Endothelial cell of umbilical vein (primary cell): ENCODE data around the gene PAOX. TPM values are rescaled to one million over a fixed set of nuclear protein-coding genes. Genes with fewer than 3 reads are reported as not detected.

ENCODE experiments used
- BruUV-seq: library from RNA; stranded (reverse); fragments of 400-500 nt; replicated peaks from 2 replicates; lab custom pipeline; 2021; lab: Mats Ljungman, UMichigan
- CTCF ChIA-PET: fragments of 300-600, 350-600 bp; sonication (Branson Sonifier 250); formaldehyde crosslinking; loops from one replicate; lab custom pipeline; 2021; ENCODE audit warnings: antibody characterized with exemption, inconsistent platforms; lab: Charles Lee
- POLR2A ChIA-PET: fragments of 300-600, 350-600 bp; sonication (Branson Sonifier 250); formaldehyde crosslinking; loops from one replicate; lab custom pipeline; 2021; ENCODE audit warnings: antibody characterized with exemption, inconsistent platforms; lab: Charles Lee
- DNase-seq: peaks from one replicate; pipeline ENCODE4 v3.0.0-alpha.2; 2011; ENCODE audit warnings: low read depth, low spot score
- FAIRE-seq: peaks from 2 replicates; lab custom pipeline; 2011; peaks lifted over from hg19 to GRCh38; lab: Jason Lieb, UNC
- H2AFZ ChIP-seq: 2 replicates; pipeline ENCODE4 v1.6.0; 2012; ENCODE audit warnings: low read depth, low read length, control low read depth, inconsistent platforms
- H3K27ac ChIP-seq: 2 replicates; pipeline ENCODE4 v1.5.1; 2011; ENCODE audit warnings: low read depth, mild to moderate bottlenecking, control low read depth, low read length, moderate library complexity; ENCODE audit not compliant: insufficient read depth
- H3K27me3 ChIP-seq, 2 experiments: 2 replicates each; pipeline versions ENCODE4 v1.6.0 to v1.6.1; 2011; ENCODE audit warnings: low read length in 2 of 2, mixed read lengths in 1 of 2; ENCODE audit not compliant: control insufficient read depth in 2 of 2, insufficient read depth in 2 of 2
- H3K36me3 ChIP-seq, 2 experiments: 2 replicates in 1 of 2; 3 replicates in 1 of 2; pipeline ENCODE4 v1.5.1; 2011; ENCODE audit warnings: low read length in 2 of 2, mild to moderate bottlenecking in 1 of 2, moderate library complexity in 1 of 2; ENCODE audit not compliant: control insufficient read depth in 2 of 2, insufficient read depth in 2 of 2; ENCODE audit errors: extremely low read depth in 1 of 2
- H3K4me1 ChIP-seq: 3 replicates; pipeline ENCODE4 v1.5.1; 2011; ENCODE audit warnings: mild to moderate bottlenecking, low read length; ENCODE audit not compliant: control insufficient read depth, insufficient read depth; ENCODE audit errors: extremely low read depth
- H3K4me2 ChIP-seq: 2 replicates; pipeline ENCODE4 v1.6.1; 2011; ENCODE audit warnings: low read length, control low read depth, mixed read lengths; ENCODE audit not compliant: insufficient read depth
- H3K4me3 ChIP-seq, 3 experiments: fragments of 200-600 bp in 1 of 3; sonication (generic), shearing (Covaris generic) in 1 of 3; replicated peaks in 1 of 3; 2 replicates each; pipeline ENCODE4 v1.5.1; 2011 to 2016; ENCODE audit warnings: control low read depth in 3 of 3, low read length in 3 of 3, mild to moderate bottlenecking in 2 of 3, inconsistent platforms in 1 of 3, low read depth in 1 of 3, moderate library complexity in 1 of 3; ENCODE audit not compliant: insufficient read depth in 1 of 3
- H3K79me2 ChIP-seq: 2 replicates; pipeline ENCODE4 v1.6.0; 2012; ENCODE audit warnings: low read length, inconsistent platforms; ENCODE audit not compliant: control insufficient read depth, insufficient read depth
- H3K9ac ChIP-seq: replicated peaks from 2 replicates; pipeline ENCODE3; 2011; ENCODE audit warnings: low read length, control low read depth; ENCODE audit not compliant: insufficient read depth; ENCODE audit errors: extremely low read depth
- H3K9me1 ChIP-seq: replicated peaks from 3 replicates; pipeline ENCODE4 v1.6.0; 2011; ENCODE audit warnings: mild to moderate bottlenecking, low read length; ENCODE audit not compliant: control insufficient read depth, insufficient read depth; ENCODE audit errors: extremely low read depth
- H3K9me3 ChIP-seq: replicated peaks from 2 replicates; pipeline ENCODE4 v1.5.1; 2012; ENCODE audit warnings: low read length, inconsistent platforms; ENCODE audit not compliant: control insufficient read depth, insufficient read depth
- H4K20me1 ChIP-seq: replicated peaks from 2 replicates; pipeline ENCODE3; 2011; ENCODE audit warnings: mild to moderate bottlenecking, low read length; ENCODE audit not compliant: control insufficient read depth, insufficient read depth; ENCODE audit errors: extremely low read depth
- FOS ChIP-seq: IDR thresholded peaks from 2 replicates; pipeline ENCODE4 v1.6.1; 2011; ENCODE audit warnings: mild to moderate bottlenecking, low read length, moderate library complexity, borderline replicate concordance; ENCODE audit not compliant: insufficient read depth
- MAX ChIP-seq: IDR thresholded peaks from 2 replicates; pipeline ENCODE4 v1.6.1; 2011; ENCODE audit not compliant: insufficient read depth, insufficient read length
- POLR2A ChIP-seq: IDR thresholded peaks from 2 replicates; pipeline ENCODE4 v1.6.1; 2012; ENCODE audit warnings: low read depth, mild to moderate bottlenecking, control low read depth, low read length
- POLR2AphosphoS5 ChIP-seq: IDR thresholded peaks from 2 replicates; pipeline ENCODE4 v1.6.1; 2012; ENCODE audit warnings: low read depth, mild to moderate bottlenecking, control low read depth, low read length, moderate library complexity; ENCODE audit not compliant: insufficient read depth
- dilution Hi-C: fragments of 300-500 bp; cut with MboI; formaldehyde crosslinking; loops from one replicate; pipeline ENCODE4 v1.15.0; 2019; ENCODE audit warnings: low sequenced_read_pairs; ENCODE audit not compliant: extremely low pct_ligation_motif_present
- intact Hi-C: fragments of 100-400 bp; cut with micrococcal nuclease; formaldehyde crosslinking; loops from one replicate; pipeline ENCODE4 v1.10.0; 2022
- polyA plus RNA-seq, 4 experiments: library from polyadenylated mRNA; depleted of rRNA in 3 of 4; stranded (reverse) in 3 of 4; unstranded in 1 of 4; fragments of >200 nt; gene quantifications; 2 replicates each; pipeline versions ENCODE4 v1.2.1 to v1.2.3, GENCODE V29; 2011 to 2012; ENCODE audit warnings: missing spikeins in 1 of 4
- total RNA-seq: library from RNA; stranded (reverse); gene quantifications from 2 replicates; pipeline ENCODE4 v1.2.3, GENCODE V29; 2021

Gene PAOX
- total and polyA plus RNA-seq, 2 donors (not counting 3 experiments of a cell fraction or from before 2014, with no cell fraction given), result 2.6 to 3.8 TPM

- TF ChIP-seq POLR2A (no peak), FOS (no peak), POLR2AphosphoS5 (peak; percentile 36), MAX (peak; percentile 28)
- peak; percentile 52 for DNase-seq
- H3K27ac ChIP-seq, result no peak within 1 kb of the TSS
- intact Hi-C loops, result loop anchor here (1.0 to 2.0 kb wide), 2 partner anchors 16 to 29 kb away; partner anchors contain the start of gene ECHS1
- peak; percentile 26 for FAIRE-seq
- peak within 1 kb of the TSS; percentile 70 for H3K4me2 ChIP-seq
- H3K79me2 ChIP-seq, result no peaks in the 10 kb centered on the region
- BruUV-seq, result no TSS peak
- dilution Hi-C loops, result no loop called here
- no peaks in the 10 kb centered on the region for H3K9me3 ChIP-seq
- peak within 1 kb of the TSS; percentile 27 to 63 (median 52) for H3K4me3 ChIP-seq
- ChIA-PET POLR2A (interaction anchor here (1.0 kb wide), 1 partner anchor 16 kb away, joined by 4 read pairs; the partner anchor contains the start of gene ECHS1), CTCF (interaction anchor here (1.0 to 1.2 kb wide), 2 partner anchors 14 to 28 kb away, joined by 3 to 8 read pairs; no protein-coding TSS in a partner anchor)
- peak within 1 kb of the TSS; percentile 92 for H2AFZ ChIP-seq
- H4K20me1 ChIP-seq, result no peaks in the 10 kb centered on the region
- no peaks in the 10 kb centered on the region for H3K9me1 ChIP-seq
- H3K27me3 ChIP-seq, result no peaks in the 10 kb centered on the region
- peaks cover 0 to under 1% of the 10 kb centered on the region in 2 experiments for H3K36me3 ChIP-seq
- peak within 1 kb of the TSS; percentile 48 for H3K9ac ChIP-seq
- peaks cover 3% of the 10 kb centered on the region for H3K4me1 ChIP-seq
Measured at GRCh38 chr10:133357285-133358161, 21.5 kb upstream of the PAOX start, which contains the start of gene FUOM. TSS of gene FUOM (minus strand) at chr10:133358019. CDS start at chr10:133358007, 12 bp downstream.
